B cell (primary cell): ENCODE results near the gene ALOX15B. TPM values are rescaled to one million over a fixed set of nuclear protein-coding genes. Genes with fewer than 3 reads are reported as not detected.

Source experiments
- ATAC-seq: fragments of 200-7000 bp; cut with Tn5 transposase; one replicate; pipeline ENCODE4 v1.10.0; 2021; ENCODE audit warnings: low read depth, mild to moderate bottlenecking, moderate number of reproducible peaks, moderate library complexity
- CTCF ChIA-PET: fragments of 350-600 bp; sonication (Branson Sonifier 250); formaldehyde crosslinking; loops from one replicate; lab custom pipeline; 2021; ENCODE audit warnings: antibody characterized with exemption, inconsistent platforms; lab: Charles Lee
- POLR2A ChIA-PET: fragments of 350-600 bp; sonication (Branson Sonifier 250); formaldehyde crosslinking; loops from one replicate; lab custom pipeline; 2021; ENCODE audit warnings: antibody characterized with exemption; lab: Charles Lee
- DNase-seq: peaks from one replicate; pipeline ENCODE4 v3.0.0; 2013
- H2AFZ ChIP-seq: 2 replicates; pipeline ENCODE4 v1.6.1; 2012; ENCODE audit warnings: mild to moderate bottlenecking, low read depth, low read length; ENCODE audit not compliant: insufficient read depth, poor library complexity, severe bottlenecking
- H3K27ac ChIP-seq, 2 donors: 1 replicate in 1 of 2; 2 replicates in 1 of 2; pipeline ENCODE4 v1.5.1; 2012 to 2013; ENCODE audit warnings: low read length in 2 of 2, mild to moderate bottlenecking in 2 of 2, moderate library complexity in 1 of 2
- H3K27me3 ChIP-seq, 4 experiments: fragments of 200-600 bp in 1 of 4; sonication (generic) in 1 of 4; replicated peaks in 1 of 4; 1 replicate in 2 of 4; 2 replicates in 2 of 4; pipeline versions ENCODE4 v1.6.1 to v1.7.0; 2013 to 2016; ENCODE audit warnings: low read length in 3 of 4, mild to moderate bottlenecking in 2 of 4, mixed read lengths in 1 of 4, moderate library complexity in 1 of 4; ENCODE audit not compliant: insufficient read depth in 4 of 4, control insufficient read depth in 3 of 4; ENCODE audit errors: control extremely low read depth in 1 of 4
- H3K36me3 ChIP-seq, 2 experiments: replicated peaks in 1 of 2; 1 replicate in 1 of 2; 2 replicates in 1 of 2; pipeline versions ENCODE4 v1.6.1 to v1.7.1; 2013; ENCODE audit warnings: low read length in 1 of 2; ENCODE audit not compliant: insufficient read depth in 2 of 2, control insufficient read depth in 1 of 2; ENCODE audit errors: control extremely low read depth in 1 of 2, extremely low read depth in 1 of 2
- H3K4me1 ChIP-seq, 2 donors: fragments of 200-600 bp in 1 of 2; sonication (generic) in 1 of 2; 1 replicate in 1 of 2; 2 replicates in 1 of 2; pipeline versions ENCODE4 v1.5.1 to v1.6.1; 2013 to 2017; ENCODE audit warnings: low read length in 2 of 2; ENCODE audit not compliant: control insufficient read depth in 2 of 2, insufficient read depth in 2 of 2
- H3K4me2 ChIP-seq: replicated peaks from 2 replicates; pipeline ENCODE3; 2012; ENCODE audit warnings: mild to moderate bottlenecking, low read depth, low read length; ENCODE audit not compliant: poor library complexity, severe bottlenecking
- H3K4me3 ChIP-seq, 5 experiments: fragments of 200-600 bp in 1 of 5; sonication (generic) in 1 of 5; 1 replicate in 3 of 5; 2 replicates in 2 of 5; pipeline versions ENCODE4 v1.5.1 to v1.7.0; 2011 to 2016; ENCODE audit warnings: low read length in 4 of 5, mild to moderate bottlenecking in 4 of 5, low read depth in 2 of 5, control low read depth in 1 of 5, moderate library complexity in 1 of 5; ENCODE audit not compliant: insufficient read depth in 1 of 5; ENCODE audit errors: control extremely low read depth in 1 of 5, extremely low read depth in 1 of 5
- H3K79me2 ChIP-seq: fragments of 200-600 bp; sonication (generic); one replicate; pipeline ENCODE4 v1.6.0; 2016; ENCODE audit warnings: low read length; ENCODE audit not compliant: control insufficient read depth, insufficient read depth
- H3K9ac ChIP-seq: fragments of 200-600 bp; sonication (generic); 2 replicates; pipeline ENCODE4 v1.6.1; 2017; ENCODE audit warnings: mild to moderate bottlenecking, low read length, moderate library complexity
- H3K9me3 ChIP-seq, 3 donors: one replicate each; pipeline versions ENCODE4 v1.6.1 to v1.7.1; 2013; ENCODE audit warnings: low read length in 2 of 3; ENCODE audit not compliant: control insufficient read depth in 2 of 3, insufficient read depth in 1 of 3; ENCODE audit errors: control extremely low read depth in 1 of 3
- H4K20me1 ChIP-seq: 2 replicates; pipeline ENCODE4 v1.6.0; 2012; ENCODE audit warnings: mild to moderate bottlenecking, low read length; ENCODE audit not compliant: insufficient read depth, control insufficient read depth, poor library complexity, severe bottlenecking
- H3K27ac Mint-ChIP-seq: one replicate; pipeline ENCODE4 v1.8.0; 2021; ENCODE audit warnings: mixed read lengths
- H3K27me3 Mint-ChIP-seq: one replicate; pipeline ENCODE4 v1.8.0; 2021; ENCODE audit warnings: mixed read lengths
- H3K4me1 Mint-ChIP-seq: one replicate; pipeline ENCODE4 v1.8.0; 2021; ENCODE audit warnings: mixed read lengths
- H3K4me3 Mint-ChIP-seq: one replicate; pipeline ENCODE4 v1.8.0; 2021; ENCODE audit warnings: mixed read lengths
- H3K9me3 Mint-ChIP-seq: one replicate; pipeline ENCODE4 v1.8.0; 2022; ENCODE audit warnings: mixed read lengths; ENCODE audit not compliant: insufficient read depth
- CTCF ChIP-seq: fragments of 200-600 bp; IDR thresholded peaks from one replicate; pipeline ENCODE4 v1.8.0; 2022; ENCODE audit warnings: antibody characterized with exemption, mild to moderate bottlenecking
- EZH2 ChIP-seq: IDR thresholded peaks from 2 replicates; pipeline ENCODE4 v1.6.1; 2012; ENCODE audit warnings: borderline replicate concordance, low read depth, mild to moderate bottlenecking, moderate library complexity, low read length; ENCODE audit not compliant: insufficient read depth, poor library complexity, severe bottlenecking
- WGBS: methylation state at CpG from one replicate; pipeline ENCODE4 v1.1.5; 2013; ENCODE audit warnings: missing lambda C conversion rate; ENCODE audit not compliant: insufficient coverage; 5-methylcytosine and 5-hydroxymethylcytosine counted together
- intact Hi-C: fragments of 100-400 bp; cut with micrococcal nuclease; formaldehyde crosslinking; loops from one replicate; pipeline ENCODE4 v1.10.0; 2022
- polyA plus RNA-seq: library from polyadenylated mRNA; depleted of rRNA; stranded (reverse); fragments of >200 nt; gene quantifications from 2 replicates; pipeline ENCODE4 v1.2.3, GENCODE V29; 2012
- total RNA-seq, 2 donors: library from RNA; stranded (reverse); fragments of 120-200 nt in 1 of 2; gene quantifications; 1 replicate in 1 of 2; 2 replicates in 1 of 2; pipeline versions ENCODE4 v1.2.3 to v1.2.4, GENCODE V29; 2013 to 2022

Gene ALOX15B
- total and polyA plus RNA-seq, 2 donors (not counting 1 experiment from before 2014, with no cell fraction given): 0.03 TPM; not detected in 1

GRCh38 chr17:8046306-8046928, 7.6 kb downstream of the ALOX15B start:
- intact Hi-C loops: no loop called here
- ChIA-PET CTCF (no interaction called here), POLR2A (no interaction called here)
- ATAC-seq (no peak), DNase-seq (no peak)
- H3K9me3 Mint-ChIP-seq: no peaks in the 10 kb centered on the region
- Histone ChIP-seq H3K4me1 (no peaks in the 10 kb centered on the region), H3K27me3 (peaks cover 0 to 3% (median 0%) of the 10 kb centered on the region in 4 experiments), H3K27ac (no peak overlapping the region), H3K9me3 (no peaks in the 10 kb centered on the region), H3K9ac (no peak overlapping the region), H3K79me2 (no peaks in the 10 kb centered on the region), H2AFZ (no peak overlapping the region), H4K20me1 (no peaks in the 10 kb centered on the region), H3K4me3 (no peak overlapping the region), H3K4me2 (no peak overlapping the region), H3K36me3 (no peaks in the 10 kb centered on the region)
- no peak overlapping the region for H3K4me3 Mint-ChIP-seq
- peaks cover 23% of the 10 kb centered on the region for H3K27me3 Mint-ChIP-seq
- H3K4me1 Mint-ChIP-seq: no peaks in the 10 kb centered on the region
- no peak overlapping the region for H3K27ac Mint-ChIP-seq
- no peak for TF ChIP-seq EZH2
- TF ChIP-seq CTCF: no peak
- WGBS: 94% methylated on average over 6 of the region's 11 CpGs

- DNase-seq (peak; percentile 4), ATAC-seq (no peak)
- WGBS: 87% methylated on average over 24 of the region's 24 CpGs
- H3K27ac ChIP-seq: no peak overlapping the region
- no peaks in the 10 kb centered on the region for H3K79me2 ChIP-seq
- H3K4me3 ChIP-seq: no peak overlapping the region
- H3K27me3 ChIP-seq: no peaks in the 10 kb centered on the region
- H2AFZ ChIP-seq: no peak overlapping the region
- Mint-ChIP-seq H3K4me1 (no peaks in the 10 kb centered on the region), H3K27ac (no peak overlapping the region), H3K4me3 (no peak overlapping the region), H3K27me3 (peaks cover 20% of the 10 kb centered on the region), H3K9me3 (no peaks in the 10 kb centered on the region)
- H3K4me1 ChIP-seq: no peaks in the 10 kb centered on the region
- CTCF ChIA-PET: interaction anchor here (0.6 to 1.1 kb wide), 3 partner anchors 10 to 57 kb away, joined by 3 to 4 read pairs (median 3); no protein-coding TSS in a partner anchor
- intact Hi-C loops: no loop called here
- H3K9me3 ChIP-seq: no peaks in the 10 kb centered on the region
- no peak overlapping the region for H3K9ac ChIP-seq
- POLR2A ChIA-PET: no interaction called here
- H4K20me1 ChIP-seq: no peaks in the 10 kb centered on the region
- H3K36me3 ChIP-seq: no peaks in the 10 kb centered on the region
- no peak overlapping the region for H3K4me2 ChIP-seq
- TF ChIP-seq CTCF (no peak), EZH2 (no peak)
Measured at GRCh38 chr17:8046929-8047768, 8.3 kb downstream of the ALOX15B start.
